Activated naive CD4-positive, alpha-beta T cell treated with anti-CD3 and anti-CD28 coated beads, Interleukin-2, amount 50 U/mL, for 16 hours (primary cell): Measurements from ENCODE around the gene COX7B2.

Source experiments
- DNase-seq: peaks from one replicate; pipeline ENCODE4 v3.0.0-alpha.2; 2020

Gene COX7B2, protein sequence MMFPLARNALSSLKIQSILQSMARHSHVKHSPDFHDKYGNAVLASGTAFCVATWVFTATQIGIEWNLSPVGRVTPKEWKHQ

DNA sequence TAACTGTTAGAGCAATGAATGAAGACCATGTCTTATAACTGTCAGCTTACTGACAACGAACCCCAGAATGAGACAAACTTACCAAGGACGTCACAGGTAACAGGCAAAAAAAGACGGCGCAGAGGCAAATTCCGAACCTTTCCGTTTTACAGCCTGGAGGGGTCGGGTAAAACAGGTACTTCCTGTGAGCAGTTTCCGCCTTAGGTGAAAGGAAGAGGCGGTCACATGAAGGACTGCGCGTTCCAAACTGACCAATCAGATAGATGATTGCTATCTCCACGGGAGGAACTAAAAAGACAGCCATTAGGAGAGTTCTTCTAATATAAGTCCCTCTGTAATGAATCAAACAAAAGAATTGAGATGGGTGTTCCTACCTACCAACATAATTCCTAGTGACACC, at the start of gene COX7B2:
TSS of gene COX7B2 (minus strand) at position 168 of the 400 bp plus-strand sequence. CDS start 174,053 bp downstream, outside the sequence.
- no peak for DNase-seq

DNA sequence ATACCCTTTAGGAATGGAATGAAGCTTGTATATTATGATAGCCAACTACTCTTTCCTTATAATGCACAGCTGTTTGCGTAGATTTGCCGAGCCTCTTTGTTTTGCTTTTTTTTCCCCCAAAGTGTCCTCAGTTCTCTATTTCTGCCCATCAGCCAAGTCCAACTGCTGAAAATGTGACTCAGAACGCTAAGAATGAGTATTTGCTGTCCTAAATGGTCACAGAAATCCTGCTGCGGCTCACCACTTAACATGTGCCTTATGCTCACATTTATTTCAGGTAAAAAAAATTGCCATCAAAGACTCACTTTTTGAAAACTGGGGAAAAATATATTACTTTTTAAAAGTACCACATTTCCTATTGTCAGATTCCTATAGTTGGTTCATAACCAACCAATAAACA, 47.4 kb upstream of the COX7B2 start:
- no peak for DNase-seq

DNA sequence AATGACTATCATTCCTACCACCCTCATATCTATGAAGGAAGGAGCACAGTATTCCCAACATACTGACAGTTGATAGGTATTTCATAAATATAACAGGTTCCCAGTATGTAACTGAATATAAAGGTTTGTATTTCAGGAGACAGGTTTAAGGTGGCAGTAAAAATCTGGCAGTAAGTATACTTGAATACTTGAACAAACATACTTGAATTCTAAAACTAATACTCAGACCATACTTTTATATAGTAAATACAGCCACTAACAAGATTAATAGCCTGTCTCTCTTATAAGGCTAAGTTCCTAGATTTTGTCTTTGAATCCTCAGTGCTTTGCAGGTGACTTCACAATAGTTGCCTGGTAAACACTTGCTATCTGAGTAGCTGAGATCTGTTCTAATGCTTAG, 46.6 kb upstream of the COX7B2 start:
- DNase-seq = no peak

DNA sequence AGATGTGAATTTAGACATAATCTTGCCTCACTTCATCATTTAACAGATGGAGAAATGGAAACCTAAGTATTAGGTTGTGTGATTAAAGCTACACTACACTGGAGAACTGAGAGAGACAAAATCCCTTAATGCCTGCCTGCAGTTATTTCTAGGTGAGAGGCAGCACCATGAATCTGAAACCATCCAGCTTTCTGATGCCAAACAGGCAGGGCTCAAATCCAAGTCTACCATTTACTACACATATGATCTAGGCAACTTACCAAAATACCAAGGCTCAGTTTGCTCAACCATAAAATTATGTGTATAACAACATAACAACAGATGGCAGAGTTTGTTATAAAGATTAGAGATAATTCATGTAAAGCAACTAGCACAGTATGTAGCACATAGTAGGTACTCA, 45.6 kb upstream of the COX7B2 start:
- no peak for DNase-seq

DNA sequence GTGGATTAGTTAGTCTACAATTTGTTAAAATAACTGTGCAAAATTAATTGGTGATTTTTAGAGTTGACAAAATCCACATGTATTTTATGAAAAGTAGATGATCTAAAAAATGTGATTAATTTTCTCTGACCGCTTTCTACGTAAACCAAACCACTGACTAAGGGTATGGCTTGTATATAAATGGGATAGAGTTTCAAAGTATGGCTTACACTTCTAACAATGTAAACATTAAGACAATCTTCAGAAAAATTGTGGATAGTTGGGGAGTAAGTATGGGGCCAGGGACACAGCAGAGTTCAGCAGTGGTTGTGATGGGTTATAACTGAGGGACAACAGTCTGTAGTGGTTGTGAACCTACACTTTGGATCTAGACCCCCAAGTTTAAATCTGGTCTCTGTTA, 44.5 kb upstream of the COX7B2 start:
- DNase-seq = no peak

DNA sequence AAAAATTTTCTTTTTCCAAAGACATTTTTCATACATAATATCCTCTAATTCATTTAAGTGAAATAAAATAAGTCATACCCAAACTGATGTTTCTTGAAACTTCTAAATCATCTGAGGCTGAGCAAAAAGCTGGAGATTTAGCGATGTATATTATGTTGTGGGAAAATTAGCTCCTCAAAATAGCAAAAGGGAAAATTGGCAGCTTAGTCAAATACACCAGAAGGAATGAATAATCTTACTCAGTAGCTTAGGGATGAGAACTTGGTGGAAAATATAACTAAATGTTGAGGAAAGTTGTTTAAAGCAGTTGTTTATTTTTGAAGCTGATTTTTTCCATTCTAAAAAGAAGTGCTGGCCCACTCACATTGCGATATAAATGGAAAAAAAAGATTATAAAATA, 43.4 kb upstream of the COX7B2 start:
- no peak for DNase-seq

DNA sequence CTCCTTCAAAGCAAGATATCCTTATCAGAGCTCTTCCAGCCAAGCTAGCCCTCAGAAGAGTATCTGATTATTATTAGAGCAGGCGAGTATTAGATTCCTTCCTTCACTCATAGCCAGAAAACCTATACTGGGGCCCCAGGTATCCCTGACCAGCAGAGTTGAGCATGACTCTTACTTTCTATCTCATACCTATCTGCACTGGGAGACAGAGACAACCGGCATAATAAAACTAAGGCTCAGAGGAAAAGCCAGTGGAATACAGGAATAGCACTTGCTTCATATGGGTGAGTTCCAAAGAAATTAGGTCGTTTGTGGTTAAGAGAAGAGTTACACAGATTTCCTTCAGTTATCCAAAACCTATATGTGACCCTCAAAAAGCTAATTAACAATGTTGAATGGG, 41.8 kb upstream of the COX7B2 start:
- no peak for DNase-seq

DNA sequence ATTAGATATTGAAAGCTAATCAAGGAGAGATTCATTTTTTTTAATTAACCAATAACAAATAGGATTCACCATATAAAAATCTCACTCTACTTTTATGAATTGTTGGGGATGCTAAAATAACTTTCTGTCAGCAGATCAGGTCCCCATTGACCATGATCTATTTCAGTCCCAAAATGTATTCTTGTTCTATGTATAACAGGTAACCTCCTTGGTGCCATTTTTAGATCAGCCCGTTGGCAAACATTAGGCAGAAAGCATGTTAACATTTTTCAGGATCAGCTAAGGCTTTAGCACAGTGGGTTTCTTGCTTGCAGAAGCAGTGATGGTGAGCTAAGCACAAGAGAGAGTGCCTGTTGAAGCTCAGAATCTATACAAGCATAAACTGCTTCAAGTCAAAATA, 40.8 kb upstream of the COX7B2 start:
- no peak for DNase-seq

DNA sequence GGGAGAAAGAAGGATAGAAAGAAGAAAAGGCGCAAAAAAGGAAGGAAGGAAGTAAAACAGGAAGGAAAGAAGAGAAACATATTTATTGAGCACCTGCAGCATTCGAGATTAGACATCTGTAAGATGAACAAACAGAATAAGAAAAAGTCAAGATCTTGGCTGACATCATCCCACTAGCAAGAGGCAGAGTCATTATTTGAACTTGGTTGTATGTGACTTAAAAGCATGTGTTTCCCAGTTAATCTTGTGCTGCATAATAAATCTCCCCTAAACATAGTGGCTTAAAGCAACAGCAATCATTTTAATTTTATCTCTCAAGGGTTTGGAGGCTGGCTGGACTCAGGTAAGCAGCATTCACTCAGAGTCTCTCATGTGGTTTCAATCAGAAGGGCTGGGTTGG, 38.5 kb upstream of the COX7B2 start:
- no peak for DNase-seq

DNA sequence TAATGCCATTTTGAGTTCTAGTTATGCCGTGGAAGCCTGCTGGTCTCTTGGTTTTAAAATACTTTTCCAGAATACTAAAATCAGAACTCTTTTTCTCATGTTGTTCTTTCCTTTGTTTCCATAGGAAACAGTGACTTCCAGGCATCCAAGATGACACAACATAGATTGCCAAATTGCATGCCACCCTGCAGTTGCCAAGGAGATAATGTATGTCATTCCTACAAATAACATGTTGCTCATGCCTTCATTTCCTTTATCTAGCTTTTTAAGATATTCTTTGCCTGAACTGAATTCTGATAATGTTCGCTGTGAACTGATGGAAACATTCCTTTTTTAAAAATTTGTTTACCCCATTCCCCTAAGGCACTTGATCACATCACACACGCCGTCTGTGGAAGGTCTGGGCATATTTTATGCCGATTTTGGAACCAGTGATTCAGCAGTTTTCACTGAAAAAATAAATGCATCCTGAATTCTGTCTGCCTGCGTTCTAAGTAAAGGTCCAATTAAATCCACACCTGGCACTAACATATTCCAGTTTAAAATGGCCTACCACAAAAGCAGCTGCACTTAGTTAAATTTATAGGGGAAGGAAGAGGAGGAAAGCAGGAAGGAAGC, 38.0 kb upstream of the COX7B2 start:
- no peak for DNase-seq

DNA sequence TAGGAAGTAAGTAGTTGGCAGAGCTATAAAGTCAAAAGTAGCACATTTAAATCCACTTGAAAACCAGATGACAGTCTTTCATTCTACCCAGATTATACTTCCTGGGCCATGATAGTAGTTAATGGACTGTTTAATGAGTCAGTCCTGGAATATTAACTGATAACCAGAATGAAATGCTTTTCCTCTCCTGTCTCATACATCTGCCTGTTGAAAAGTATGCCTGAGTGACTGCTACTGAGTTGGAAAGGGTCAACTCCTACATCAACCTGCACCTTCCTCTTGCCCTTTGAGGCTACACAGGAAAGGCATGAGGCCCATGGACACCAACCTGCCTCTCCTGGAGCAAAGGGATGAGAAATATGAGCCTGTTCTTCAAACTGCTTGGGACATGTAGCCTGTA, 36.0 kb upstream of the COX7B2 start:
- no peak for DNase-seq

DNA sequence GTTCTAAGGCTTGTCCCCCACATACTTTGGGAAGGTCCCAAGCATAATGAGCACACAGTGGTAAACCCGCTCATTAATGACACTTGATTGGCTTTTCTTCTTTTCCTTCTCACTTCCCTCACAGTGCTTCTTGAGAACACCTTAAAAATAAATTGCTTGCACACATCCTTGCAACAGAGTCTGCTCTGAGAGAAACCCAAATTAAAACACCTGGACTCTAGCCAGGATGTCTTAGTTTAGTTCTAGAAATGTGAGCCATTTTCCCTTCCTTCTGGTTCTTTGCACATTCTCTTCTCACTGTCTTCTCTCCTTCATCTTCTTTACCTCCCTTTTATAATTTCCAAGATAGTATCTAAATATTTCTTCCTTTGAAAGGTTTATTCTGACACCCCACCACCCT, 35.3 kb upstream of the COX7B2 start:
- DNase-seq = no peak

DNA sequence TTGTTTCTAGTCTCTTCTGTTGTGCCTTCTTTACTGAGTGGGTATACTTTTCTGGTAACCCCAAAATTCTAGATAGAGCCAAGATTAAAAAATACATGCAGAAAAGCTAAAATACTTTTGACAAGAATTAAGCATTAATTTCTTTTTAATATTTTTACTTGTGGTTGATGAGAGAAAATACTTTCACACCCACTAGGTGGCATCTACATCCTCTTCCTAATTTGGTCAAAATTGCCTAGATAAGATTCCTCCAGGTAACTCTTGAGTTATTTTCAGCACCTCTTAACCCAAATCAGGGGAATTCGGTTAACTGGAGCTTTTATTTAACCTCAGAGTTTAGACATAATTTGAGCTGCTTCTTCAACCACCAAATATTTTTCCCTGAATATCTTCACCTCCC, 28.4 kb upstream of the COX7B2 start:
- DNase-seq = no peak

DNA sequence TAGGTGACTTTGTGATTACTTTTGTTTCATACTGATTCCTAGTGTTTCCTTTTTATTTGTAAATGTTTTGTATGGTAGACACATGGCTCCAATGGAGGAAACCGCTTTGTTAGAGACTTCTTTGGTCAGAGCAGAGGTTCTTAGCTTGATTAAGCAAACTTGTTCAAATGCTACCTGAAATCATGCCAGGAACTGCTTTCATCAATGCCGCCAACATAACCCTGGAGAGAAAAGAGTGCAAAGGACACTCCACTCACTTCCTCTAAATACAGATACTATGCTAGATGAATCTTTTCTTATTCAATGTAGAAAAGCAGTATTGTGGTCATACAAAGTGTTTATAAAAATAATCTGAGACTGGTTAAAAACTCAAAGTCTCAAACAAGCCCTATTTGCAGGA, 25.7 kb upstream of the COX7B2 start:
- DNase-seq = no peak

DNA sequence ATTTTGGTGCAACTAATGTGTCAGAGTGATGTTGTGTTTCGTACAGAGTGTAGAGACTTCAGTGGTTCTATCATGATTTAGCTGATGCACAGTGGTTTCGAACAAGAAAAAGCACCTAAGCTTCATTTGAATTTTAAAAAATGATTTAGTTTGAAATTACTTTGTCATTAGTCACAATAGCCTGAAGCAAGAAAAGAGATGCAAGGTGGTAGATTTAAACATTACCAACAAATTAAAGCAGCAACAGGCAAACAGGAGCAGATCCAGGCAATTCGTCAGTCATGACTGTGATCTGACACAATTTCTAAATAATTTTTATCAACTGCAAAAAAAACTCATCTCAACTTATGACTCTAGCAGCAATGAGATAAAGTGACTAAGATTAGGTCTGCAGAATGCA, 24.6 kb upstream of the COX7B2 start:
- no peak for DNase-seq

DNA sequence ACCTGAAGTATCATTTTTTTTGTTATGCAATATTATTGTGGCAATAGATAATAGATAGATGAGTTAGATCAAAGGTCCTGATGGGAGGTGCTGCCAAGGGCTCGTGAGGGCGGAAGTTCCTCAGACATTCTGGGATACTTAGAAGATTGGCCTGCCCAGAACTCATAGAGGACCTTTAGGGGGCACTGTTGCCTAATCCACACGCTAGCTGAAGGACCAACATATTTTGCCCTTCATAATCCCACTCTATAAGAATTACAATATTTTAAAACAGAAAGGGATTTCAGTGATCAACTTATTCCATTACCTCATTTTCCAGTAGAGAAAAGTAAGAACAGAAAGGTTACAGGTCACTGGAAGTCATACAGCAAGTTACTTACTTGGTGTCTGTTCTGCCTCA, 22.9 kb upstream of the COX7B2 start:
- DNase-seq = no peak

DNA sequence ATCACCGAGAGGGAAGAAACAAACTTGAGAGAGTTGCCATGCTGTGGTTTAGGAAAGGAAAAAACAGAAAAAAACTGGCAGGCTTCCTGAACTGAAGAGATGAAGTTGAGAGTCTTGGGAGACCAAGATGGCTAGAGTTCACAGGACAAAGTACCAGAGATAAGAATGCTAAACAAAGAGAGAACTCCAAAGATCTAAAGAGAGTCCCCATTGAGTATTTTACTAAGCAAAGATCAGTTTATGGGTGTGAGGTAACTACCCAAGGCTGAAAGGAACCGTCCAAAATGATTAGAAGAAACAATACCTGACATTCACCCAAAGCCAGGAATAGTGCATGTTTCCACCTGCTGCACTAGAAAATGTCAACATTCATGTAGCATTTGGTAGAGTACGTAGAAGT, 21.8 kb upstream of the COX7B2 start:
- DNase-seq = no peak

DNA sequence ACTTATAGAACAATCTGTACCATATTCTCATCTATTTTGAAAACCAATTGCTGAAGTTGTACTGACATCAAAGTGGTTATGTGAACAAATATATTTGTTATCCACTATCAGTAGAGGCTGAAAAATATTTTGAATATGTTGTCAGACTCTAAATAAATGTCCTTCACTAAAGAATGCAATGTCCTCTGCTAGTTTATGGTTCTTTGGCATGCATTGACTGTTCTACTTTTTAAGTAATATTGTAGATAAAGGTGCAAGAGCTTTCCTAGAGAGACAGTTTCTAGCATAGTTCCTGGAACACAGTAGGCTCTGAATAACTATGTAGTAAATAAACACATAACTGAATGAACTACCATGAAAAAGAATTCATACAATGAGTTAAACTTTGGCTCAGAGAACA, 18.2 kb upstream of the COX7B2 start:
- no peak for DNase-seq

DNA sequence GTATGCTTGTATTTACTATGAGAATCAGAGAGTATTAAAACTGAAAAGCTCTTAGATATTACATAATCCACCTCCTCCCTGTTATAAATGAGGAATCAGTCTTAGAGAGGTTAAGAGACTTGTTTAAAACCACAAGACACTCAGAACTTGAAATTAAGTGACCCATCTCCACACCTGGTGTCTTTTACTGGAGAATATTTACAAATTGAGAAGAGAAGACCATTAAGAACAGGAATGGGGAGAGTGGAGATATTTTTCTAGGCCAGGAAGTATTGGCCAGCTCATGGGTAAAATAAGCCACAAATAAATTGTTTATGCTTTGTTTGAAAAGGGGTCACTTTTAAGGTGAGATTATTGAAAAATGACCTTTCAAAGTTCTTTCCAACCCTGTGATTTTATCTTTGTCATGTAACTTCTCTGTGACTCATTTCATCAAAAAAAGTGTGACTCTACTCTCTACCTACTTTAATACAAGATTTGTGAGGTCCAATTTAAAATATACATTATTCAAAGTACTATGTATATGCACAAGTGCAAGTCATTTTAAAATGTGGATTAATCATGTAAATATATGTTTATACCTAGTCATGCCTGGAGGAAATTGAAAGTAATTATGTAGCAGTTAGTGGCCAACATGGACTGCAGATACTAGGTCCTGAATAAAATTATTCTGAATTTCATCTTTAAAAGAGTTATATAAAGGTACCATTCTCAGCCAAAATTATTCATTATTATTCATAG, 15.9 kb upstream of the COX7B2 start:
- no peak for DNase-seq

DNA sequence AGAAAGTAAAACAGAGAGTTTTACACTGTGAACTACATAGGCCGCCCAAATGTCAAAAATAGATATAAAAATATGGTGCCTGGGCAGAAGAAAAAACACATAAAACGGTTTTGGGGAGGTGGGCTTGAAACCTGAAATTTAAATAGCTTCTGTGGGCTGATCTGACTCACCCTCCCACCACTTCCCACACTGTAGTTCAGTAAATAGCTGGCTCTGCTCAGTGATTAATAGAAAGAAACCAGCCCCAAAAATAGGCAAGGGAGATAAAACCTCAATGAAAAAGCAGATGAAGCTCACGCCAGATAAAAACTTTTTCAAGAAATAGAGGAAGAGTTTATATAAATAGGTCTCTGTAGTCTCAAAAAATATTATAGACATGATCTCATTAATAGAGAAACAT, 13.2 kb upstream of the COX7B2 start:
- no peak for DNase-seq

DNA sequence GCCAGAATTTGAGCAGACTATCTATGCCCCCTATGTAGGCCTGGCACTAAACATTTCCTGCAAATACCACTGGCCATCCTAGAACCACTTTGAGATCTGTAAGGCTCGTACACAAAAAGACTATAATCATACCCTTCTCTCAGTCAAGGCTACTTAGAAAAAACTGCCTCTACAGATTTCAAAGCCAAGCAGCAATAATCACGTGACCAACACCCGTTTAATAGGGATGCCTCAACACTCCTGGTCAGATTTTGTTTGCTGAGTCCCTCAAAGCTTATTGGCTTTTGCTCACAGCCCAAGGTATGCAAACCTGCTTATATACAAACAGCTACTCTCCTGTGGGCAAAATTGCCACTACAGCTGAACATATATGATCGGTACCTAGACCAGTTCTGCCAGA, 897 bp downstream of the COX7B2 start:
- DNase-seq = no peak

DNA sequence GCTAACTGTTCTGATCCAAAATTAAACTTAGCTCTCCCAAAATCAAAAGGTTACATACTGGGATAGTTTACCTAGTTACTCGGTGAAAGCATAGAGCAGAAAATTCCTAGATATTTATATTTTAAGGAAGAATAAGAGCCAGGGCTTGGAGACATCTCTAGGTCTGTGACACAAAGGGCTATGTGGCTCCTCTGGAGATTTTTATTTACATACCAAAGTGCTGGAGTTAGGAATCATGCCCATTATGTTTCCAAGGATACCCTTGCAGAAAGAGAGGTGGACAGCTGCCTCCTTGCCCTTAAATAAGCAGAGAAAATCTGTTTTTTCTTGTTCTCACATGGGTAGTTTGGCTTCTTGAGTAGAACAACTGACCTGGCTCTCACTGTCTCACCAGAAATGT, 9.0 kb downstream of the COX7B2 start:
- DNase-seq = no peak

DNA sequence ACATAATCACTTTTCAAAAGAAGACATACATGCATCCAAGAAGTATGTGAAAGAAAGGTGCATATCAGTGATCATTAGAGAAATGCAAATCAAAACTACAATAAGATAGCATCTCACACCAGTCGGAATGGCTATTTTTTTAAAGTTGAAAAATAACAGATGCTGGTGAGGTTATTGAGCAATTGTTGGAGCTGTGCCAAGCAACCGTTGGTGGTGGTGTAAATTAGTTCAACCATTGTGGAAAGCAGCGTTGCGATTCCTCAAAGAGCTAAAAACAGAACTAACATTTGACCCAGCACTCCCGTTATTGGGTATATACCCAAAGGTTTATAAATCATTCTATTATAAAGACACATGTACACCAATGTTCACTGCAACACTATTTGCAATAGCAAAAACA, 14.2 kb downstream of the COX7B2 start:
- no peak for DNase-seq

DNA sequence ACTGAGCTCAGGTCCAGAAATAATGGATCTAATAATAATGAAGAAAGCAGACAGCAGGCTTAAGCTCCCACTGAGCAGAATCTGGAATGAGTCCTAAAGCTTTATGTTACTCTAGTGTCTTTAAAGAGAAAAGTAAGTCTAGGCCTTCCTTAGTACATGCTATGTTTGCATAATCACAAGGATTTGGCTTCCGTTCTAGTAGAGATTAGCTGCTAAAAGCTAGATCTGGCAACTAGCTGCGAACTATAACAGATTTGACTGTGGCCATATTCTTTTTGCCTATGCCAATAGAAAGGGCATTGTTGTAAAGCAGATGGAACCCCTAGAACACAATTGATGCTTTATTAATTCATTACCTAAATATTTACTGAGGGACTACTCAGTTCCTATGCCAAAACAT, 19.0 kb downstream of the COX7B2 start:
- DNase-seq = no peak

DNA sequence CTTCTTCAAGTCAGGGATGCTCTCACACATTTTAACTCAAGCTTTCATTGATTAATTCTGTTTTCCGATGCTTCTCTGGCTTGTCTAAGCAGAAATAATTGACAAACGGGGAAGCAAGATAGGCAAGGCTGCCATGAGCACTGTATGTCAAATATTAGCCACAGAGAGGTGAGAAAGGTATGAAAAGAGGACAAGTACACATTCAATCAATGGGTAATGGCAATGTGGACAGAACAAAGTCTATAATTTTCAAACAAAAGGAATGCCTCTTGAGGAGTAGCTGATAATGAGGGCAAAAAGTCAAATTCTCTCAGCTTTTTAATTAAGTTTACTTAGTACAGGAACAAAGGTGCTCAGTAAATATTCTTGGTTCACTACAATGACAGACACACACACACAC, 19.6 kb downstream of the COX7B2 start:
- DNase-seq = no peak
